Erythroblast (primary cell): Measurements from ENCODE around the gene ARRDC2.
"Not testable (repeated sequence)": the region's sequence is repeated elsewhere in the genome, so short reads cannot be mapped to it uniquely, and the experiment has no call there.

ENCODE experiments used
- GATA1 ChIP-seq: IDR thresholded peaks from 2 replicates; pipeline ENCODE4 v1.6.1; 2011; ENCODE audit warnings: low read depth, mild to moderate bottlenecking, control low read depth, low read length, moderate library complexity
- POLR2A ChIP-seq: IDR thresholded peaks from 2 replicates; pipeline ENCODE4 v1.6.1; 2011; ENCODE audit warnings: mild to moderate bottlenecking, low read length

- not testable (repeated sequence) for TF ChIP-seq POLR2A, GATA1
Observed at GRCh38 chr19:18005750-18006149, 2.2 kb upstream of the ARRDC2 start.
